ENCODE data around the gene SCAMP5.

SCAMP5 gene

DNA sequence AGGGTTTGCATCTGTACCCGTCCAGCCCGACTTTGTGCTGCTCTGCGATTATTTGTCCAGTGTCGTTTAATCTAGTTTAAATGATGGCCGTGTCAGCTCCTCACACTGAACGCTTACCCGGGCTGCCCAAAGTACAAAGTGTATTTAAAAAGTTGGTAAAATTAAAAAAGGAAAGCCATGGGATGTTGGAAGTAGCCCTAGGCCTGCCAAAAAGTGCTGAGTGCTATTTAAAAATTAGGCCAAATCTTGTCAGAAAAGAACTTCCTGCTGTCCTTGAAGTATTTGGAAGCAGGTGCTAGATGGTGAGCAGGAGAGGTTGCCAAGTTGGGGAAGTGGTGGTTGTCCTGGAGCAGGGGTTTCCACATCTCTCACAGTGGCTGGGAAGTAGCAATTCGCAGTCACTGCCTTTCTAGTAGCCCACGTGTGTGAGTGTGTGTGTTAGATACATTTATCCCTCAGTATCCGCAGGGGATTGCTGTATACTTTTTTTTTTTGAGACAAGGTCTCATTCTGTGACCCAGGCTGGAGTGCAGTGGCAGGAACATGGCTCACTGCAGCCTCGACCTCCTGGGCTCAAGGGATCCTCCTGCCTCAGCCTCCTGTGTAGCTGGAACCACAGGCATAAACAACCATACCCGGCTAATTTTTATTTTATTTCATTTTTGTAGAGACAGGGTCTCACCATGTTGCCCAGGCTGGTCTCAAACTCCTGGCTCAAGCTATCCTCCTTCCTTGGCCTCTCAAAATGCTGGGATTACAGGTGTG is 28.7 kb downstream of the SCAMP5 start:
- no peak for DNase-seq

DNA sequence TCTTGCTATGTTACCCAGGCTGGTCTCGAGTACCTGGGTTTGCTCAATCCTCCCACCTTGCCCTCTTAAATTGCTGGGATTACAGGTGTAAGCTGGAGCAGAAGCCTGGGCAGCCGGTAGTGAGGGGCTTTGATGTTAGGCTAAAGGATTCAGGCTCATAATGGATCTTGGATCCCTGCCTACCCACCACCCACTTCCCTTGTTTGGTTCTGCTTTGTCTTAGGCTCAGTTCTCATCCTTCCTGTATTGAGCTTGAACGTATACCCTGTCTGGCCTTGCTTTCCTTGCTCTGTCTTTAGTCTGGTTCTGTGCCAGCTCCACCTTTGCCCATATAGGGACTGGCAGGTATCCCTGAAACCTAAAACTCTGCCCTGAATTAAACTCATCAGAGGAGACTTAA is 29.7 kb downstream of the SCAMP5 start:
- DNase-seq: no peak

DNA sequence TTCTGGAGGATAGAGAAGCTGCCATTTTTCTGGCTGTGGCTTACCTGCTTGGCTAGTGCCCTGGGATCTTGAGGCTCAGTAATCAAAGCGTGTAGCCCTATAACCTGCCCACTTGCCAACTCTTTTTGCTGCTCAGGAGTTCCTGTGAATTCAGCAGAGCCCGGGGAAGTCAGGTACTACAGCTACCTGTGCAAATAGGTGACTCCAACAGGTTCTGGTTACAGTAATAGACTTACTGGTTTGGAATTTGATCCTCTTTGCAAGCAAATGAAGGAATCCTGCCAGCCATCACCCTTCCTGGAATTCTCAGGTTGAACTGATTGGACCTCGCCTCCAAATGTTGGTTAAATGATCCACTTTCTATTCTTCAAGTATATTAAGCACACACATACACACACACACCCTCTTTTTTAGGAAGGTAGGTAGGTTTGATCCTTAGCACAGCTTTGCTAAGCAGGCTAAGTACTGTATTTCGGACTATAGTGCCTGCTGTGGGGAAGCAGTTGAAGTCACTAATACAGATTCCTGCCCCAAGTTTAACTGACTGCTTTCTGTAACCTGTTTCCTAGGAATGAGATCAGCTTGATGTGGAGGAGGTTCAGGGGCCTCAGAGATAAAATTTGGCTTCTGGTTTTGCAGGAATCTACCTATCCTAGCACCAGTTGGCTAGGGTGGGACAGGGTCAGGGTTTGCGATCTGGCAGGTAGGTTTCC is 30.3 kb downstream of the SCAMP5 start:
- no peak for DNase-seq

DNA sequence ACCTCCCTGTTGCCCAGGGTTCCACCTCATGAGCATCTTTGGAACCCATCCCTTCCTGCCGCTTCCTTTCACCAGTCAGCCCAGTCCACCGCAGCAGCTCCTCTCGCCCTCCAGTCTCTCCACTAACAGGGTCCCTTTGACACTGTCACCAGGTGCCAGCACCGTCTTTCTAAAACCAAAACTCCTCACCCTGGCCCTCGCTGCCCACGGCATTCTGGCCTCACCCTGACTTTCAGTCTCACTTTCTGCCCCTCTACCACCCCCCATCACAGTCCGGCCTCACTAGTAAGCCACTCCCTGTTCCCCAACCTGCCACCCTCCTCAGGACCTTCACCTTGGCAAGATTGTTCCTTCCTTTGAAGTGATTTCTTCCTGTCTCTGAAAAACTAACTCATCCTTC is 32.2 kb downstream of the SCAMP5 start:
- no peak for DNase-seq

DNA sequence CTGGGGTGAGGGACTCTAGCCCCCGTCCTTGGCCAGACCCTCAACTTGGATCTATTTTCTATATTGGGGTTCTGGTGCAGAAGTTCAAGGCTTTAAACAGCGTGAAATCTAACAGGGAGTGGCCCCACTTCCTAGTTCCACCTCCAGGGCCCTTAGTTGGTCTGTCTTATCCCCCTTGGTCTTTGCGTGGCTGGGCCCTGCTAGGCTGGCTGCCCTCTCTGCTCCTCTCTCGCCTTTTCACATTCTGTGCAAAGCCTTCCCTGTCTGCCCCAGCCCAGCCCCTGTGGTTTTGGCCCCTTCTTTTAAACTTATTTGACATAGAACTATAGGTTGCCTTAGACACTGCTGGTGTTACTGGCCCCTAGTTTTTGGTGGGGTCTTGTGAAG is 33.6 kb downstream of the SCAMP5 start:
- no peak for DNase-seq

DNA sequence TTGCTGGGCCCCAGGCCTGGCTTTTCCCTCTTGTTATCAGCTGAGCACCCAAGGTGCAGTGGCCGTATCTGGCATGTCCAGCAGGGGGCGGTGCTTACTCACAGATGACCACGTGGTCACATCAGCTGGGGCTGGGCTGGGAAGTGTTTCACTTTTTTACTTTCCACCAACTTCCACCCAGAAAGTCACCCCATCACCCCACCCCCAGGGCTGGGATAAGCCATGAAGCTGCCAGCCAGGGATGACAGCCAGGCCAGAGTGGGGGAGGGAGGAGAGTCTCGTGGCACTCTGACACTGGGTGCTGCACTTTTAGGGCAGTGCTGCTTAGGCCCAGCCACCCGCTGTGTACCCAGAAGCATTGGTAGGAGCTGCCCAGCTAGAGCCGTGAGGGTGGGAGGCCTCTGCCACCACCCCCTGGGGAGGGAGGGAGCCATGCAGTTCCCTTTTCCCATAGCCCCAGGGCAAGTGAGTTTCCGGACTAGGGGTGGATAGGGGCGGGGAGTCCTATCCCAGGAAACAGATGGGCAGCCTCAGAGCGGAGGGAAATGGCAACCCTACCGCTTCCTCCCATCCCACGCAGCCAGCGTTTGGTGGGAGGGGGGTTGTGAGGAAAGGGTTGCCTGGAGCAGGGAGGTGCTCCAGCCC is 34.1 kb downstream of the SCAMP5 start:
- DNase-seq: peak; percentile 74 to 89 (median 80)

DNA sequence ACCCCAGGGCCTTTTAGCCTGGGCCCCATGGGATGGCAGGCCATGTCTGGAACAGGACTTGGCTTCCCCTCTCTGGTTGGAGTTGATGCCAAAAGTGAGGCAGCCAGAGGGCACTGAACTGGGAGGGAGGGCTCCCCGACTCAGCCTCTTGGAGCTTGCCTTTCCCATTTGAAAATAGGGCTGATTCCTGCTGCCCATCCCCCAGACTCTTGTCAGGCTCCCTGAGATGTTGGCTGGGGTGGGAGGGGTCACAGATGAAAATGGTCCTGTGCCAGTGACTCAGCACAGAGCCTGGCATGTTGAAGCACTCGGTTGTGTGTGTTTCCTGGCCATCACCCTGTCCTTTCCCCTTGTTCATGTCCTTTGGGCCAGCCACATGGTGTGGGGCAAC is 34.7 kb downstream of the SCAMP5 start:
- no peak for DNase-seq

DNA sequence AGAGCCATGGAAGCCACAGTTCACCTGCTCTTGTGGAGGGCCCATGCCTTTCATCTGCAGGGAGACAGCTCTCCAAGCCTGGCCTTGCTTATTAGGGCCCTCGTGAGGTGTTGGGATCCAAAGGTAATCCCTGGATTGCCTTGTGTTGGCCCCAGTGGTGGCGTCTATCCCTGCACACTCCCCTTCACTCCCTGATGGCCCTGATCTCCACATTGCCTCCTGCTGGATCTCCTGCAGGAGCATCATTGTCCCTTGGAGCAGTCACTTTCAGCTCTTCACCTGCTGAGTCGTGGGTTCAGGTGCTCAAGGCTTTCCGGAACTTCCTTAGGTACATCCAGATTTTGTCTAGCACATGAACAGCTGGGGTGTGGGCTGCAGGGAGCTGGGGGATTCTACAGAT is 35.1 kb downstream of the SCAMP5 start:
- no peak for DNase-seq

DNA sequence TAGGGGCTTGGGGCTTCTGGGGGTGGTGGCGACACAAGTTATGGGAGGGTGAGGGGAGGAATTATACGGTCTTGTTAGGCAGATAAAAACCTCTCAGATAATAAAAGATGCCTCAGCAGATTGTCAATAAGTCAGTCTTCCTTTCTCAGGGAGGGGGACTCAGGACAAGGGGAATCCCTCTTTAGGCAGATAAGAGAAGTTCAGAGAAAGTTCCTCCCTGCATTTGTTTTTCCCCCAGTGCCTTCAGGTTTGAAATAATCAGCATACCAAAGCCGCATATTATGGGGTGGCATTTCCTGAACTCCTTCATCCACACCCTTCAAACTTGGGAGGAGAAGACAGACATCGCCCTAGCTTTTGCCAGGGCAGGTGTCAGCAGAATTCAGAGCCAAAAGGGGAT is 36.5 kb downstream of the SCAMP5 start:
- DNase-seq: no peak

DNA sequence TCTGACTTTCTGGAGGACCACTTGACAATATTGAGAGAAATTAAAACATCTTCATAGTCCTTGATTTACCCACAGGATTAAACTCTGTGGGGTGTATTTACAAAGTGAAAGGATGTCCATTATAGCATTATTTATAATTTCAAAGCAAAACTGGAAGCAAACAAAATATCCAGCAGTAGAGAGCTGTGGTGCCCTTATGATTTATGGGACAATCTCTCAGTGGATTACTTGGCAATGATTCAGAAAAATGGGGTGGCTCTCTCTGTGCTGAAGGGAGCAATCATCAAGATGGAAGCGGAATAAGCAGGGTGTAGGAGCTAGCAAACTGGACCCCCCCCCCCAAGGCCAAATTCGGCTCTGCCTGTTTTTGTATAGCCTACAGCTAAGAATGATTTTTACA is 37.0 kb downstream of the SCAMP5 start:
- DNase-seq: no peak

DNA sequence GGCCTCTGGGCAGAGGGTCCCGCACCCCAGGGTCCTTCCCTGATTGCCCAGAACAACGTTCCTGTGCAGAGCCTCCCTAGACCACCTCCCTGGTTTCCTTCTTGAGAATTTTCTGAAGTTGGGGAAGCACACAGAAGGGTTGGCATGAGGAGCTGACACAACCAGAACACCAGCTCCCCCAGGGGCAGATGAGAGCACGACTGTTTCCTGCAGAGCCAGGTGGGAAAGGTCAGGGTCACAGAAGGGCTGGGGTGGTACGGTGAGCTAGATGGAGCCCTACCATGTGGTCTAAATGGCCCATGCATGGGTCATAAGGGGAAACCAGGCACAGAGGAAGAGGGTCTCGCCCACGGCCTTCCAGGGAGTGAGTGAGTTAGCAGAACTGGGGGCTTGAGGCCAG is 38.4 kb downstream of the SCAMP5 start:
- DNase-seq: no peak

DNA sequence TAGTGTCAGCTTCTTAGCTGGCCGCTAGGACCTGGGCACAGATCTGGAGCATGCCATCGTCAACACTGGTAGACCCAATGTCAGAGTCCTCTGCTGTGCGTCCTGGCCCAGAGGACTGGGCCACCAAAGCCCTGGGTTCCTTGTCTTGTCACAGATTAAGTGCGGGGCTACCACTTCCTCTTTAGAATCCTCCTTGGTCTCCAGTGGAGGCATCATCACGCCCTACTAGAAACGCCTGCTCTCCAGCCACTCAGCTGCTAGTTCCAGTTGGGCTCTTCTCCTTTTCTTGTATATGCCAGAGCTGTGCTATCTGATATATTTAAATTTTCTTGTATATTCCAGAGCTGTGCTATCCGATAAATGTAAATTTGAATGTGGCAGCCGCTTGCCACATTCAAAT is 39.3 kb downstream of the SCAMP5 start:
- DNase-seq: no peak

DNA sequence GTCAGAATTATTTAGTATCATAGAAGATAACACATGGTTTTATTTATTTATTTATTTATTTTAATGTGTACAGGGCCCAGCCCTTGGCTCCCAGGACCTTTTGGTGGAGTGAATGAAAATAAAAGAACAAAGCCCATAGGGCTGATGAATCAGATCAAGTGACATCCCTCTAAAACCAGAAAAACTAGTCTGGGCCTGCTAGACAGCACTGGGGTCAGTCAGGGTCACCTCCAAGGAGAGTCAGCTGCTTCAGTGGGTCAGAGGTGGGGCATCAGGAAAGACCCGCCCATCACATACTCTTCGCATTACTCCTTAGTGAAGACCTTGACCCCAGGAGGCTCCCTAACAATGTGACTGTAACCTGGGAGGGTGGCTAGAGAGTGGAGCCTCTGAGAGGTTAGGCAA is 40.9 kb downstream of the SCAMP5 start:
- DNase-seq: no peak

DNA sequence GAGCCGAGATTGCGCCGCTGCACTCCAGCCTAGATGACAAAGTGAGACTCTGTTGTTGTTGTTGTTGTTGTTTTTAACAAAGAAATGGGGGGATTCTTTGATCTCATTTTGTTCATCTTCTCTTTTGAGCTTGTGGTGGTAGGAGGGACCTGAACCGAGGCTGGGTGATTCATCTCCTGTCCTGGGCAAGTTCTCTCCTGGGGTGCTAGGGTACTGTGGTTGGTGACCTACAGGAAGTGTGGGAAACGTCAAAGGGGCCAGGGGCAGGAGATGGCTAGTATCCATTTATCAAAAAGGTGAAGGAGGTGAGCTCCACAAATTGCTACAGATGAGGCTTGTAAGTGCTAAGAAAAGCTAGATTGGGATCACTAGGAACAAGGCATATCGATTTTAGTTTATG is 42.3 kb downstream of the SCAMP5 start:
- no peak for DNase-seq

DNA sequence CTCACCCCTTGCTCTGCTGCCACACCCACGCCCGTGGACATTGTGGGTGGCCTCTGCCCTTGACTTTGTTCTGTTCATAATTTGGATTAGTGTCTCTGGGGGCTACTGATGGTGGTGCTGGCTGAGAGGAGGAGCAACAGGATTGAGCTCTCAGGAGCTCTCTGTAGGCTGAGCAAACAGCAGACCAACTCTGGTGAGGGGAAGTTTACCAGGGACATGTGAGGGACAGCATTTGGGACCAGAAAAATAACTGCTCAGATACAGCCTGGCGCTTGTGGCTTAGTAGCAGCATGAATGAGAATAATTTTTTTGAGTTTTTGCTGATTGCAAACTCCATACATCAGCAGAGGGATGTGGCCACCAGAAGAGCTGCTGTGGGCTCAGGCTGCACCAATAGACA is 42.9 kb downstream of the SCAMP5 start:
- DNase-seq: no peak

DNA sequence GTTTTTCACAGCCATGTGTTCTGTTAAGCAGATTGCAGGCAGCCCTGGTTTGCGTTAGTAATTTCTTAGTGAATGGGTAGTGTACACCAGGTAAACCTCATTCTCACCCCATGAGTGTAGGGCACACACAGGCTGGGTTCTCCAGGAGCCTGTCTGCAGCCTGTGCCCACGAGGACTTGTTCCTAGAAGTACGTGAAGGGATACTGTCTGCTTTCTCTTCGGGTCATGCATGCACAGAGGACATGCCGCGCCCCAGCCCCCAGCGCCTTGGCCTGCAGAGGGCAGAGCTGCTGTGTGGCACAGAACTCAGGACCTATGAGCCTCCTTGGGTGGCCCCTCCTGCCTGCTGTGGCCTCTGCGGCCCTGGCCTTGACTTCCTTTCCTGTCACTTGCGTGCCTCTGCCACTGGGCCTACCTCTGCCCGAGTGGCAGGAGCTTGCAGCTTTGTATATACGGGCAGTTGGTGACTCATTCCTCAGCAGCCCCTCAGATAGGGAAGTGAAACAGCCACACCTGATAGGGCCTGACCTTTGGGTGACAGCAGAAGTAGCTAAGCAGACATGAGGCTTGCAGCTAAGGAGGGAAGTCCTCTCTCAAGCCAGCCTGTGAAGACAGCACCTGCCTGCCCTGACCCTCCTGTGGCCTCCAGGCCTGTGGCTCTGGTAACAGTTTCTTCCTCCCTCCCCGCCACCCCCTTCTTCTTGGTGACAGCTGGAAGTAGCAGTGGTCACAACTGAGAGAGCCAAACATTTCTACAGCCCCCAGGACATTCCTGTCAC is 47.6 kb downstream of the SCAMP5 start:
- peak in 3 of 4 experiments; percentile 27 to 46 (median 36) for DNase-seq

DNA sequence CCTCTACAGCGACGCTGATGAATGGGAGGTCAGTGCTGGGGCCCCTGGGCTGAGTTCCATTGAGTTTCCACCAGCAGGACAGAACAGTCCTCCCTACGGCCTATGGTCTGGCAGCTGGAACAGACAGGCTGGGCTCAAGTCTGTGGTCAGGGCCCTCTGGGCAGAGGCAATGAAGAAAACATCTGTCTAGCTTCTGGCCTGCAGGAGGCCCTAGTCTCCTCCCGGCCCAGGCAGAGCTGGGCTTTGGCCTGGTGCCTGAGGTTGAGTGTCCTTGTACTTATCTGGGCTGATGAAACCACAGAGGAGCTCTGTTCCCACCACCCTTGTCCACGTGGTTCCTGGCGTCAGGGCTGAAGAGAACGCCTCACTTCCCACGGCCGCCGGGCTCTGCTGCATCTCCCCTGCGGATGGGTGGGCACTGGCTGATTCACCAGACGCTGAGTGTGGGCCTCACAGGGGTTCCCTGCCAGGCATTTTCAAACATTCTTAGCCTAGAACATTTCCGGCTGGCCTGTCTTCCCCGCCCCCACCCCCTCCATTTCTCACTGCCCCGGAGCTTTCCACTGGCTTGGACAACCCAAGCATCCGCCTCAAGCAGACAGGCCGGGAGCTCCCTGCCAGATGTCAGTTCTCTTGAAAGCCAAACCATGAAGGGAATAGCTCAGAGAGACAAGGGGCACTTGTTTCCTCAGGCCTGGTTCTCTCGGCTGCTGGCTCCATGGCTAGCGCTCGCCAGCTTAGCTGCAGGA is 48.3 kb downstream of the SCAMP5 start:
- DNase-seq: no peak

DNA sequence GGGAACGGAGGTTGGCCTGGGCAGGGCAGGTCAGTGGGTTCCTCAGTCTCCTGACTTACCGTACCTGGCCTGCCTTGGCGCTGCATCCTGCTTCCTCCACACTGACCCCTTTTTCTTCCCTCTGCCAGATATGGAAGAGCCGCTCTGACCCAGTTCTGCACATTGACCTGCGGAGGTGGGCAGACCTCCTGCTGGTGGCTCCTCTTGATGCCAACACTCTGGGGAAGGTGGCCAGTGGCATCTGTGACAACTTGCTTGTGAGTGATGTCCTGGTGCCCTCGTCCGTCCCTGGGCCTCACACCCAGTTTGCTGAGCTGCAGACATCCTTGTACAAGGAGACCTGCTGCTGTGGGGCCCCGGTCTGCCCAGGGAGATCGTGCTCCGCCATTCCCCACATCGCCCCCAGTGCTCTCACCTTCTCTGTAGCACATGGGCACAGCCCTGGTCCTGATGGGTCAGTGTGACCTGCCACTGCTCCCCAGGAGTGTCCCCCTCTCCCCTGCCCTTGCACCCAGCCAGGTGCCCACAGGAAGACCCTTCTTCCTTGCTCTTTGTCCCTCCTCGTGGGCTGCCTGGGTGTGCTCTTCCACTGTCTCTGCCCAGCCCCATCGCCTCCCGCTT is 49.0 kb downstream of the SCAMP5 start:
- no peak for DNase-seq

DNA sequence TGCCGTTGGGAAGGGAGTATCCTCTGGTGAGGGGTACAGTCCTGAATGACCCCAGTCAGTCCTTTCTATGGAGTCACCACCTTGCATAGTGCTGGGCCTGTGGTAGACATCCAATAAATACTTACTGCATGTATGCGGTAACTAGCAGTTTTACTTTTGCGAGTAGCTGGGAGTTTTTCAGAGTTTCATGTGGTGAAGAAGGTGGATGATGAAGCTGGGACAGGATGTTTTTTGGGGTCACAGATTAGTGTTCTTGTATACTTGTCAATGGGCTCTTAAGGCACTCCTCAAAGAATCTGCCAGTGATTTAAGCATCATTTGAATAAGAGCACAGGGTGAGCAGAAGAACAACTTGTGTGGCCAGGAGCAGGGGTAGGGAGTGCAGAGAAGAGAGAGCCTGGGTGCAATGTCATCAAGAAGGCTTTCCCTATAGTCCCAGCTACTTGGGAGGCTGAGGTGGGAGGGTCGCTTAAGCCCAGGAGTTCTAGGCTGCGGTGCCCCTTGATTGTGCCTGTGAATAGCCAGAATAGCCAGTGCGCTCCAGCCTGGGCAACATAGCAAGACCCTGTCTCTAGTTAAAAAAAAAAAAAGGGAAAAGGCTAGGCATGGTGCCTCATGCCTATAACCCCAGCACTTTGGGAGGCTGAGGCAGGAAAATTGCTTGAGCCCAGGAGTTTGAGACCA is 50.1 kb downstream of the SCAMP5 start:
- no peak for DNase-seq

DNA sequence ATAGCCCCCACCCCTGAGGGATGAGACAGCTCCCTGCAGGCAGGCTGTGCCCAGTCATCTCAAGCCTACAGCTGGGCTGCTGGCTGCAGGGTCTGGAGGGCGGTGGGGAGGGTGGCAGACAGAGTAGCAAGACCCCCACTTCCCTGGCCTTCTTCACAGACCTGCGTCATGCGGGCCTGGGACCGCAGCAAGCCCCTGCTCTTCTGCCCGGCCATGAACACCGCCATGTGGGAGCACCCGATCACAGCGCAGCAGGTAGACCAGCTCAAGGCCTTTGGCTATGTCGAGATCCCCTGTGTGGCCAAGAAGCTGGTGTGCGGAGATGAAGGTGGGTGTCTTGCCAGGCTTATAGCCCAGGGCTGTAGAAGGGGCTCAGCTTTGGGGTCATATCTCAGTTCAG is 53.0 kb downstream of the SCAMP5 start:
- no peak for DNase-seq

DNA sequence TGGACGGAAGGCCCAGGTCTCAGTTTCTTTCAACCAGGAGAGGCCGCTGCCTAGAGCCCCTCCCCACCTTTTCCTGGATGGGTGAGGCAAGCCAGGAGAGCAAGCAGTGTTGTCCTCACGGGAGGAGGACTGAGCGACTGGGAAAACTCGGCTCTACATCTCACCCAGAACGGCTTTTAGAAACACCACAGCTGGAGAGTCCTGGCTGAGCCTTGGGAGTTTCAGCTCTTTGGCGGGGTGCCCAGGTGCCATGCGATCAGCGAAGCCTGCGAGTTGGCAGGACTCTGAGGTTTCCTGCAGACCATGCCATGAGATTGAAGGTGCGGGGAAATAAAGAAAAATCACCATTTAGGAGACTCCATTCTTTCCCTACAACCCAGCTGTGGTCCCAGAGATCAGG is 54.0 kb downstream of the SCAMP5 start:
- no peak for DNase-seq

DNA sequence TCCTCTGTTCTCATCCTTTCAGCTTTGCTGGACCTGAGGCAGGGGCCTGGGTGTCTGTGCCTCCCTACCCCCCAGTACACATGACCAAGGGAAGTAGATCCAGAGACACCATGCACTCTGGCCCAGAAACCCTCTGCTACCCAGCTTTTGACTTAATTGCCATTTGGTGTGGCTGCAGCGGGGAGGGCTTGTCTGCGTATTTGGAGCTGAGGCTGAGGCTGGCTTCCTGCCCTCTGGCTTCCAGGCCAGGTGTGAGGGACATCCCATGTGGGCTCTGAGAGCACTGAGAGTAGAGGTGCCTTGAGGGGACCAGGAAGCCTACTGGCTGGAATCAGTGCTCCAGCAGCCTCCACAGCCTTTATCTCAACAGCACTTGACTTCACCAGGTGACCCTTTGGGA is 54.9 kb downstream of the SCAMP5 start:
- no peak for DNase-seq
